CD14-positive monocyte (primary cell): ENCODE data around the gene FREM1. TPM values are rescaled to one million over a fixed set of nuclear protein-coding genes. Genes with fewer than 3 reads are reported as not detected.

Experiments used
- DNase-seq, 3 donors: peaks; one replicate each; pipeline ENCODE4 v3.0.0-alpha.2; 2011 to 2022
- H2AFZ ChIP-seq: 2 replicates; pipeline ENCODE4 v1.6.0; 2012; ENCODE audit warnings: mild to moderate bottlenecking, low read depth, low read length, inconsistent platforms; ENCODE audit not compliant: insufficient read depth, poor library complexity, severe bottlenecking
- H3K27ac ChIP-seq, 2 donors: 1 replicate in 1 of 2; 2 replicates in 1 of 2; pipeline ENCODE4 v1.5.1; 2012 to 2013; ENCODE audit warnings: low read length in 2 of 2, control low read depth in 1 of 2, inconsistent platforms in 1 of 2, low read depth in 1 of 2, mild to moderate bottlenecking in 1 of 2
- H3K27me3 ChIP-seq, 2 donors: one replicate each; pipeline versions ENCODE4 v1.6.0 to v1.6.1; 2011 to 2013; ENCODE audit warnings: low read length in 2 of 2; ENCODE audit not compliant: control insufficient read depth in 2 of 2, insufficient read depth in 2 of 2
- H3K36me3 ChIP-seq, 2 donors: replicated peaks in 1 of 2; 1 replicate in 1 of 2; 2 replicates in 1 of 2; pipeline versions ENCODE4 v1.5.1 to v1.6.1; 2012 to 2013; ENCODE audit warnings: low read length in 2 of 2, control low read depth in 1 of 2, inconsistent platforms in 1 of 2, mild to moderate bottlenecking in 1 of 2; ENCODE audit not compliant: insufficient read depth in 2 of 2, control insufficient read depth in 1 of 2
- H3K4me1 ChIP-seq, 2 donors: 1 replicate in 1 of 2; 2 replicates in 1 of 2; pipeline versions ENCODE4 v1.5.1 to v1.6.1; 2012 to 2013; ENCODE audit warnings: low read length in 2 of 2, control low read depth in 1 of 2, inconsistent platforms in 1 of 2, mild to moderate bottlenecking in 1 of 2, moderate library complexity in 1 of 2; ENCODE audit not compliant: insufficient read depth in 2 of 2, control insufficient read depth in 1 of 2
- H3K4me2 ChIP-seq: replicated peaks from 2 replicates; pipeline ENCODE3; 2012; ENCODE audit warnings: low read length, moderate library complexity, mild to moderate bottlenecking; ENCODE audit not compliant: poor library complexity, severe bottlenecking; ENCODE audit errors: extremely low read depth
- H3K4me3 ChIP-seq, 3 experiments: fragments of 200-600 bp in 1 of 3; sonication (generic) in 1 of 3; replicated peaks in 1 of 3; 1 replicate in 2 of 3; 2 replicates in 1 of 3; pipeline ENCODE4 v1.5.1; 2011 to 2013; ENCODE audit warnings: low read length in 3 of 3, mild to moderate bottlenecking in 3 of 3, control low read depth in 2 of 3, low read depth in 2 of 3, inconsistent platforms in 1 of 3, moderate library complexity in 1 of 3
- H3K79me2 ChIP-seq: 2 replicates; pipeline ENCODE4 v1.6.0; 2012; ENCODE audit warnings: mild to moderate bottlenecking, control low read depth, inconsistent platforms, low read length, moderate library complexity; ENCODE audit not compliant: insufficient read depth
- H3K9ac ChIP-seq: 2 replicates; pipeline ENCODE4 v1.6.0; 2017; ENCODE audit warnings: low read length, mild to moderate bottlenecking; ENCODE audit not compliant: insufficient read depth, poor library complexity, severe bottlenecking
- H3K9me3 ChIP-seq, 2 donors: replicated peaks in 1 of 2; 1 replicate in 1 of 2; 2 replicates in 1 of 2; pipeline versions ENCODE4 v1.5.1 to v1.6.1; 2012 to 2013; ENCODE audit warnings: low read length in 2 of 2, control low read depth in 1 of 2; ENCODE audit not compliant: control insufficient read depth in 1 of 2, insufficient read depth in 1 of 2
- H4K20me1 ChIP-seq: 2 replicates; pipeline ENCODE4 v1.6.0; 2012; ENCODE audit warnings: mild to moderate bottlenecking, low read length, control low read depth, moderate library complexity; ENCODE audit not compliant: insufficient read depth
- H3K27ac Mint-ChIP-seq, 7 donors: one replicate each; pipeline ENCODE4 v1.8.0; 2020; ENCODE audit warnings: mild to moderate bottlenecking in 7 of 7, mixed read lengths in 7 of 7, moderate library complexity in 6 of 7, inconsistent platforms in 2 of 7
- H3K27me3 Mint-ChIP-seq, 3 donors: one replicate each; pipeline ENCODE4 v1.8.0; 2021 to 2022; ENCODE audit warnings: low read depth in 3 of 3, mild to moderate bottlenecking in 3 of 3, mixed read lengths in 3 of 3, moderate library complexity in 3 of 3, inconsistent platforms in 1 of 3
- H3K36me3 Mint-ChIP-seq, 2 donors: one replicate each; pipeline ENCODE4 v1.8.0; 2020; ENCODE audit warnings: mixed read lengths in 2 of 2, inconsistent platforms in 1 of 2, mild to moderate bottlenecking in 1 of 2
- H3K4me1 Mint-ChIP-seq: one replicate; pipeline ENCODE4 v1.8.0; 2020; ENCODE audit warnings: mild to moderate bottlenecking, mixed read lengths
- H3K4me3 Mint-ChIP-seq, 2 donors: one replicate each; pipeline ENCODE4 v1.8.0; 2020; ENCODE audit warnings: mild to moderate bottlenecking in 2 of 2, mixed read lengths in 2 of 2, moderate library complexity in 1 of 2
- H3K9me3 Mint-ChIP-seq, 7 donors: one replicate each; pipeline ENCODE4 v1.8.0; 2020 to 2022; ENCODE audit warnings: mixed read lengths in 7 of 7, mild to moderate bottlenecking in 6 of 7, moderate library complexity in 6 of 7, inconsistent platforms in 2 of 7
- WGBS: methylation state at CpG from one replicate; pipeline ENCODE4 v1.1.5; 2013; ENCODE audit warnings: missing lambda C conversion rate; ENCODE audit not compliant: insufficient coverage; 5-methylcytosine and 5-hydroxymethylcytosine counted together
- intact Hi-C, 2 donors: fragments of 100-400 bp; cut with micrococcal nuclease; formaldehyde crosslinking; loops; one replicate each; pipeline versions ENCODE4 v1.15.0 to v1.15.1; 2023
- polyA plus RNA-seq, 3 donors: library from polyadenylated mRNA; depleted of rRNA in 1 of 3; unstranded in 2 of 3; stranded (reverse) in 1 of 3; fragments of 300-500 nt in 2 of 3; fragments of >200 nt in 1 of 3; fragmentation: Illumina TruSeq in 2 of 3; gene quantifications; 1 replicate in 2 of 3; 2 replicates in 1 of 3; pipeline ENCODE4 v1.2.3, GENCODE V29; 2012 to 2021
- TF ChIP-seq, protein P1 (sequence below): fragments of 200-600 bp; IDR thresholded peaks from one replicate; pipeline ENCODE4 v1.8.0; 2022; ENCODE audit warnings: antibody characterized with exemption, mild to moderate bottlenecking

The FREM1 gene
- polyA plus RNA-seq, 3 donors: not detected

GRCh38 chr9:14906644-14907359, 3.4 kb downstream of the FREM1 start:
- no peaks in the 10 kb centered on the region for H3K4me1 Mint-ChIP-seq
- H3K27me3 ChIP-seq: no peaks in the 10 kb centered on the region
- H3K9ac ChIP-seq: no peak overlapping the region
- no peak overlapping the region for H2AFZ ChIP-seq
- H3K79me2 ChIP-seq: no peaks in the 10 kb centered on the region
- H3K4me3 Mint-ChIP-seq: no peak overlapping the region
- DNase-seq: no peak
- H3K27ac Mint-ChIP-seq: no peak overlapping the region
- no peaks in the 10 kb centered on the region for H3K36me3 Mint-ChIP-seq
- H3K4me1 ChIP-seq: no peaks in the 10 kb centered on the region
- no peak overlapping the region for H3K4me2 ChIP-seq
- H3K4me3 ChIP-seq: no peak overlapping the region
- TF ChIP-seq, protein P1, sequence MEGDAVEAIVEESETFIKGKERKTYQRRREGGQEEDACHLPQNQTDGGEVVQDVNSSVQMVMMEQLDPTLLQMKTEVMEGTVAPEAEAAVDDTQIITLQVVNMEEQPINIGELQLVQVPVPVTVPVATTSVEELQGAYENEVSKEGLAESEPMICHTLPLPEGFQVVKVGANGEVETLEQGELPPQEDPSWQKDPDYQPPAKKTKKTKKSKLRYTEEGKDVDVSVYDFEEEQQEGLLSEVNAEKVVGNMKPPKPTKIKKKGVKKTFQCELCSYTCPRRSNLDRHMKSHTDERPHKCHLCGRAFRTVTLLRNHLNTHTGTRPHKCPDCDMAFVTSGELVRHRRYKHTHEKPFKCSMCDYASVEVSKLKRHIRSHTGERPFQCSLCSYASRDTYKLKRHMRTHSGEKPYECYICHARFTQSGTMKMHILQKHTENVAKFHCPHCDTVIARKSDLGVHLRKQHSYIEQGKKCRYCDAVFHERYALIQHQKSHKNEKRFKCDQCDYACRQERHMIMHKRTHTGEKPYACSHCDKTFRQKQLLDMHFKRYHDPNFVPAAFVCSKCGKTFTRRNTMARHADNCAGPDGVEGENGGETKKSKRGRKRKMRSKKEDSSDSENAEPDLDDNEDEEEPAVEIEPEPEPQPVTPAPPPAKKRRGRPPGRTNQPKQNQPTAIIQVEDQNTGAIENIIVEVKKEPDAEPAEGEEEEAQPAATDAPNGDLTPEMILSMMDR: no peak
- no peaks in the 10 kb centered on the region for H3K9me3 ChIP-seq
- H3K9me3 Mint-ChIP-seq: peaks cover 0 to 2% (median 1%) of the 10 kb centered on the region in 7 donors
- H3K27ac ChIP-seq: no peak overlapping the region
- H3K27me3 Mint-ChIP-seq: peaks cover 2% of the 10 kb centered on the region in 3 donors
- no CpG with 5 or more reads among the region's 2 CpGs for WGBS
- no peaks in the 10 kb centered on the region for H3K36me3 ChIP-seq
- H4K20me1 ChIP-seq: no peaks in the 10 kb centered on the region
- intact Hi-C loops: no loop called here

GRCh38 chr9:14906000-14906399, 4.2 kb downstream of the FREM1 start:
- Histone ChIP-seq H3K27ac (no peak overlapping the region), H3K27me3 (no peaks in the 10 kb centered on the region), H4K20me1 (no peaks in the 10 kb centered on the region), H3K36me3 (no peaks in the 10 kb centered on the region), H3K79me2 (no peaks in the 10 kb centered on the region), H3K4me1 (no peaks in the 10 kb centered on the region), H3K4me2 (no peak overlapping the region), H3K9ac (no peak overlapping the region), H2AFZ (no peak overlapping the region), H3K9me3 (no peaks in the 10 kb centered on the region), H3K4me3 (no peak overlapping the region)
- peaks cover 2% of the 10 kb centered on the region in 3 donors for H3K27me3 Mint-ChIP-seq
- H3K4me1 Mint-ChIP-seq: no peaks in the 10 kb centered on the region
- peaks cover 0 to 2% (median 1%) of the 10 kb centered on the region in 7 donors for H3K9me3 Mint-ChIP-seq
- TF ChIP-seq, protein P1: no peak
- no CpG with 5 or more reads among the region's 5 CpGs for WGBS
- DNase-seq: no peak
- intact Hi-C loops: no loop called here
- H3K36me3 Mint-ChIP-seq: no peaks in the 10 kb centered on the region
- no peak overlapping the region for H3K27ac Mint-ChIP-seq
- no peak overlapping the region for H3K4me3 Mint-ChIP-seq
